K562 (cell line): ENCODE data around the gene PGAP3. TPM values are rescaled to one million over a fixed set of nuclear protein-coding genes. Genes with fewer than 3 reads are reported as not detected.

ENCODE experiments used
- CBX3 ChIP-seq, 2 experiments: IDR thresholded peaks; 1 replicate in 1 of 2; 2 replicates in 1 of 2; pipeline ENCODE4 v1.6.1; 2012; ENCODE audit warnings: inconsistent platforms in 2 of 2, low read length in 2 of 2, borderline replicate concordance in 1 of 2, control low read depth in 1 of 2
- CTBP1 ChIP-seq: fragments of 450-650 bp; IDR thresholded peaks from 2 replicates; pipeline ENCODE4 v1.6.1; 2016; ENCODE audit warnings: borderline replicate concordance
- HNRNPLL ChIP-seq: fragments of 200-400 bp; formaldehyde crosslinking; IDR thresholded peaks from 2 replicates; pipeline ENCODE4 v1.6.1; 2017; ENCODE audit warnings: low read length, low read depth, mild to moderate bottlenecking; ENCODE audit not compliant: poor library complexity, severe bottlenecking
- LCOR ChIP-seq: sonication (generic); formaldehyde crosslinking; IDR thresholded peaks from 2 replicates; pipeline ENCODE4 v1.8.0; 2022; ENCODE audit warnings: mild to moderate bottlenecking, missing genetic modification reagents
- MAZ ChIP-seq, 2 experiments: fragments of 450-650 bp in 1 of 2; sonication (generic) in 1 of 2; formaldehyde crosslinking; IDR thresholded peaks in 1 of 2; conservative IDR thresholded peaks in 1 of 2; 2 replicates each; pipeline versions ENCODE4 v1.4.0 to v1.5.0; 2020; ENCODE audit warnings: mild to moderate bottlenecking in 1 of 2, missing genetic modification reagents in 1 of 2
- MIER1 ChIP-seq: fragments of 450-650 bp; IDR thresholded peaks from 2 replicates; pipeline ENCODE4 v1.6.1; 2016; ENCODE audit warnings: antibody characterized with exemption, mild to moderate bottlenecking, low read depth
- MYC ChIP-seq, 2 experiments: fragments of 250-450 bp in 1 of 2; sonication (Bioruptor Pico) in 1 of 2; IDR thresholded peaks; 2 replicates each; pipeline versions ENCODE4 v1.5.1 to v1.6.1; 2012 to 2021; ENCODE audit warnings: low read depth in 2 of 2, borderline replicate concordance in 1 of 2, improper control_type of control experiment in 1 of 2, low read length in 1 of 2, mild to moderate bottlenecking in 1 of 2, moderate library complexity in 1 of 2
- NR4A1 ChIP-seq, 2 experiments: fragments of 250-450 bp in 1 of 2; fragments of 450-650 bp in 1 of 2; sonication (Bioruptor Pico) in 1 of 2; IDR thresholded peaks; 2 replicates each; pipeline versions ENCODE4 v1.4.0 to v1.6.1; 2016 to 2020; ENCODE audit warnings: mild to moderate bottlenecking in 2 of 2, missing compliant biosample characterization in 1 of 2, missing genetic modification characterization in 1 of 2, moderate library complexity in 1 of 2
- PTTG1 ChIP-seq: fragments of 450-650 bp; IDR thresholded peaks from 2 replicates; pipeline ENCODE4 v1.6.1; 2016; ENCODE audit warnings: low read depth, mild to moderate bottlenecking, missing genetic modification characterization, missing compliant biosample characterization
- RB1 ChIP-seq: fragments of 450-650 bp; IDR thresholded peaks from 2 replicates; pipeline ENCODE4 v1.6.1; 2017; ENCODE audit warnings: low read depth, mild to moderate bottlenecking
- SMAD3 ChIP-seq: fragments of 450-650 bp; formaldehyde crosslinking; conservative IDR thresholded peaks from 2 replicates; pipeline ENCODE4 v1.4.0; 2020; ENCODE audit warnings: mild to moderate bottlenecking
- SMAD4 ChIP-seq: fragments of 250-450 bp; sonication (Bioruptor Pico); conservative IDR thresholded peaks from 2 replicates; pipeline ENCODE4 v1.8.0; 2021; ENCODE audit warnings: inconsistent platforms, mild to moderate bottlenecking, moderate library complexity
- XRCC5 ChIP-seq: fragments of 200-400 bp; formaldehyde crosslinking; IDR thresholded peaks from 2 replicates; pipeline ENCODE4 v1.6.1; 2017; ENCODE audit warnings: low read depth, mild to moderate bottlenecking, low read length
- ZNF24 ChIP-seq: fragments of 450-650 bp; IDR thresholded peaks from 2 replicates; pipeline ENCODE4 v1.6.1; 2016
- polyA plus RNA-seq, 8 experiments: library from polyadenylated mRNA; depleted of rRNA in 4 of 8; stranded (reverse) in 5 of 8; unstranded in 3 of 8; fragments of >200 nt; fragmentation: Nextera tagmentation in 2 of 8; fragmentation: Illumina TruSeq in 1 of 8; extraction: Ambion mirVana in 2 of 8; extraction: Trizol in 1 of 8; gene quantifications; 2 replicates each; pipeline versions ENCODE4 v1.2.1 to v1.2.3, GENCODE V29; 2011 to 2014; ENCODE audit warnings: inconsistent platforms in 1 of 8, missing spikeins in 1 of 8
- total RNA-seq, 7 experiments: library from RNA; depleted of rRNA in 6 of 7; stranded (reverse); fragments of >200 nt in 6 of 7; fragmentation: Illumina TruSeq in 2 of 7; extraction: Trizol in 2 of 7; gene quantifications; 2 replicates each; pipeline versions ENCODE4 v1.2.1 to v1.2.3, GENCODE V29; 2011 to 2021; ENCODE audit warnings: low replicate concordance in 1 of 7
- TF ChIP-seq, protein P1 (sequence below): IDR thresholded peaks from 2 replicates; pipeline ENCODE4 v1.6.1; 2014; ENCODE audit warnings: antibody characterized with exemption
- TF ChIP-seq, protein P2 (sequence below), 2 experiments: IDR thresholded peaks; 2 replicates each; pipeline ENCODE4 v1.6.1; 2012; ENCODE audit warnings: improper control_type of control experiment in 2 of 2, low read depth in 2 of 2, low read length in 2 of 2, borderline replicate concordance in 1 of 2
- TF ChIP-seq, protein P3 (sequence below), 2 experiments: fragments of 450-650 bp; IDR thresholded peaks; 2 replicates each; pipeline ENCODE4 v1.6.1; 2016

Gene PGAP3
- total and polyA plus RNA-seq, 9 of the 15 experiments (the other 6 are each of a cell fraction or from before 2014, with no cell fraction given), result 0.38 to 9.4 (median 4.5) TPM

DNA sequence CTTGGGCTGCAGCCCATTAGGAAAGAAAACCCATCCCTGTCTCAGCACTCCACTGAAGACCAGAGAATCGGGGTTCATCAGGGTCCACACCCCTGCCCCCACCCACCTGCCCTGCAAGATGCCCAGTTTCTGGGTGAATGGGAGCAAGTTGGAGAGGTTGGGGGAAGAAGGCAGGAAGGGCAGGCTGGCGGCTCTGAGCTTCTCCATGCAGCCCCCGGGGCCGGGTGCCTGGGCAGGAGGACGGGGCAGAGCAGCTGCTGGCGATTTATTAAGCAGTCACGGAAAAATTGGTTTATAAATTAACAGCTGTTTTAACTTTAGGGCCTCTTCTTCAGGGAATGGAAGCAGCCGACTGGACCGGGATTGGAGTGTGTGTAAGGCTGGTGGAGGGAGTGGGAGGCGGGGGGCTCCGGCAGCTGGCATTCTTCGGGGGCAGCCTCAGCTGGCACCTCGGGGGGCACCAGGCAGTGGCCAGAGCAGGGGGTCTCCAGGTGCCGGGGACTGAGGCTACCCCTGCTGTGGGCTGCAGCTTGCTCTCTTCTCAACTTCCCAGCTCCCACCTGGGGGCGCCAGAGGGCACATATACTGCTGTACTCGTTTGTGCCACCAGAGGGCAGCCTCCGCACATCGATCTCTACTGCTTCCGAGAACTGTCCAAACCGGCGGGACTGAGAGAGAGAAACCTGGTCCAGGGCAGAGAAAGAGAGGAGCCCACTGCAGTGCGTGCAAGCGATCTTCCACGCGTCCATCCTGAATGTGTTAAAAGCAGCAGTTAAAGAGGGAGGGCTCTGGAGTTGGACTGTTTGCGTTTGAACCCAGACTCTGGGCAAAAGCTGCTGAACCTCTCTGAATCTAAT lies 66.1 kb downstream of the PGAP3 start (continued):
- TF ChIP-seq, protein P1, sequence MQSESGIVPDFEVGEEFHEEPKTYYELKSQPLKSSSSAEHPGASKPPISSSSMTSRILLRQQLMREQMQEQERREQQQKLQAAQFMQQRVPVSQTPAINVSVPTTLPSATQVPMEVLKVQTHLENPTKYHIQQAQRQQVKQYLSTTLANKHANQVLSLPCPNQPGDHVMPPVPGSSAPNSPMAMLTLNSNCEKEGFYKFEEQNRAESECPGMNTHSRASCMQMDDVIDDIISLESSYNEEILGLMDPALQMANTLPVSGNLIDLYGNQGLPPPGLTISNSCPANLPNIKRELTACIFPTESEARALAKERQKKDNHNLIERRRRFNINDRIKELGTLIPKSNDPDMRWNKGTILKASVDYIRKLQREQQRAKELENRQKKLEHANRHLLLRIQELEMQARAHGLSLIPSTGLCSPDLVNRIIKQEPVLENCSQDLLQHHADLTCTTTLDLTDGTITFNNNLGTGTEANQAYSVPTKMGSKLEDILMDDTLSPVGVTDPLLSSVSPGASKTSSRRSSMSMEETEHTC, result no peak
- TF ChIP-seq ZNF24 (peak; percentile 36; the same call in 1 of the 2 replicates), RB1 (peak; percentile 88), CBX3 (IDR thresholded peaks at IDR 0.05; ENCODE audit: borderline replicate concordance in 1 of 2, low read length in 2 of 2) (peak in 1 of 2 experiments; percentile 73; a peak in 1 of 3 replicates), MAZ (CRISPR knock-in tag; conservative IDR thresholded peaks at IDR 0.05 in 1 of 2, IDR thresholded peaks at IDR 0.05 in 1 of 2) (peak in 1 of 2 experiments; percentile 76; a peak in 2 of 4 replicates), NR4A1 (CRISPR knock-in tag; IDR thresholded peaks at IDR 0.05) (no peak), NR4A1 (tag; IDR thresholded peaks at IDR 0.05) (no peak), XRCC5 (peak; percentile 94; the same call in 1 of the 2 replicates), SMAD4 (CRISPR knock-in tag) (peak; percentile 24; the same call in 1 of the 2 replicates), MIER1 (0 out of 2 replicates have a peak, but pooled peaks have one; percentile 64), PTTG1 (no peak), LCOR (CRISPR knock-in tag) (0 out of 2 replicates have a peak, but pooled peaks have one; percentile 25), SMAD3 (0 out of 2 replicates have a peak, but pooled peaks have one; percentile 11), MYC (IDR thresholded peaks at IDR 0.05; ENCODE audit: low read depth, low read length) (peak; percentile 26; the same call in 1 of the 2 replicates), MYC (CRISPR knock-in tag; IDR thresholded peaks at IDR 0.05; ENCODE audit: borderline replicate concordance, low read depth) (no peak), CTBP1 (peak; percentile 31; the same call in 1 of the 2 replicates), HNRNPLL (peak; percentile 23)
- TF ChIP-seq, protein P2, sequence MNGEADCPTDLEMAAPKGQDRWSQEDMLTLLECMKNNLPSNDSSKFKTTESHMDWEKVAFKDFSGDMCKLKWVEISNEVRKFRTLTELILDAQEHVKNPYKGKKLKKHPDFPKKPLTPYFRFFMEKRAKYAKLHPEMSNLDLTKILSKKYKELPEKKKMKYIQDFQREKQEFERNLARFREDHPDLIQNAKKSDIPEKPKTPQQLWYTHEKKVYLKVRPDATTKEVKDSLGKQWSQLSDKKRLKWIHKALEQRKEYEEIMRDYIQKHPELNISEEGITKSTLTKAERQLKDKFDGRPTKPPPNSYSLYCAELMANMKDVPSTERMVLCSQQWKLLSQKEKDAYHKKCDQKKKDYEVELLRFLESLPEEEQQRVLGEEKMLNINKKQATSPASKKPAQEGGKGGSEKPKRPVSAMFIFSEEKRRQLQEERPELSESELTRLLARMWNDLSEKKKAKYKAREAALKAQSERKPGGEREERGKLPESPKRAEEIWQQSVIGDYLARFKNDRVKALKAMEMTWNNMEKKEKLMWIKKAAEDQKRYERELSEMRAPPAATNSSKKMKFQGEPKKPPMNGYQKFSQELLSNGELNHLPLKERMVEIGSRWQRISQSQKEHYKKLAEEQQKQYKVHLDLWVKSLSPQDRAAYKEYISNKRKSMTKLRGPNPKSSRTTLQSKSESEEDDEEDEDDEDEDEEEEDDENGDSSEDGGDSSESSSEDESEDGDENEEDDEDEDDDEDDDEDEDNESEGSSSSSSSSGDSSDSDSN (IDR thresholded peaks at IDR 0.05; ENCODE audit: borderline replicate concordance in 1 of 2, low read depth in 2 of 2, low read length in 2 of 2), result 0 out of 4 replicates have a peak, but pooled peaks of 1 of the 2 experiments have one; percentile 38
- TF ChIP-seq, protein P3, sequence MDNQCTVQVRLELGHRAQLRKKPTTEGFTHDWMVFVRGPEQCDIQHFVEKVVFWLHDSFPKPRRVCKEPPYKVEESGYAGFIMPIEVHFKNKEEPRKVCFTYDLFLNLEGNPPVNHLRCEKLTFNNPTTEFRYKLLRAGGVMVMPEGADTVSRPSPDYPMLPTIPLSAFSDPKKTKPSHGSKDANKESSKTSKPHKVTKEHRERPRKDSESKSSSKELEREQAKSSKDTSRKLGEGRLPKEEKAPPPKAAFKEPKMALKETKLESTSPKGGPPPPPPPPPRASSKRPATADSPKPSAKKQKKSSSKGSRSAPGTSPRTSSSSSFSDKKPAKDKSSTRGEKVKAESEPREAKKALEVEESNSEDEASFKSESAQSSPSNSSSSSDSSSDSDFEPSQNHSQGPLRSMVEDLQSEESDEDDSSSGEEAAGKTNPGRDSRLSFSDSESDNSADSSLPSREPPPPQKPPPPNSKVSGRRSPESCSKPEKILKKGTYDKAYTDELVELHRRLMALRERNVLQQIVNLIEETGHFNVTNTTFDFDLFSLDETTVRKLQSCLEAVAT (IDR thresholded peaks at IDR 0.05), result peak in 1 of 2 experiments; percentile 97; a peak in 2 of 4 replicates
